Vagina (tissue), 1 donor: Measurements from ENCODE around the gene SELENOV. TPM values are rescaled to one million over a fixed set of nuclear protein-coding genes. Genes with fewer than 3 reads are reported as not detected.

Experiments
- total RNA-seq: library from RNA; depleted of rRNA; stranded (reverse); fragments of >200 nt; gene quantifications from one replicate; pipeline ENCODE4 v1.2.3, GENCODE V29; 2016

SELENOV gene
- total RNA-seq, 1 donor from 2014 or later = not detected

Other genes with a start within 250 kb of the SELENOV start
- not detected for gene IFNL2, start 246.7 kb upstream of the SELENOV start, total RNA-seq
- gene IFNL1, start 218.7 kb upstream of the SELENOV start, total RNA-seq = not detected
- gene LRFN1, start 194.3 kb upstream of the SELENOV start, total RNA-seq = 3.9 TPM
- 7.1 TPM for gene GMFG, start 179.1 kb upstream of the SELENOV start, total RNA-seq
- 128 TPM for gene SAMD4B, start 172.7 kb upstream of the SELENOV start, total RNA-seq
- 70.2 TPM for gene PAF1, start 124.0 kb upstream of the SELENOV start, total RNA-seq
- 37.8 TPM for gene MED29, start 123.8 kb upstream of the SELENOV start, total RNA-seq
- 631 TPM for gene ZFP36, start 108.3 kb upstream of the SELENOV start, total RNA-seq
- 18.9 TPM for gene PLEKHG2, start 102.5 kb upstream of the SELENOV start, total RNA-seq
- 3,724 TPM for gene RPS16, start 79.2 kb upstream of the SELENOV start, total RNA-seq
- gene SUPT5H, start 69.6 kb upstream of the SELENOV start, total RNA-seq = 113 TPM
- 65.3 TPM for gene TIMM50, start 34.3 kb upstream of the SELENOV start, total RNA-seq
- not detected for gene DLL3, start 16.2 kb upstream of the SELENOV start, total RNA-seq
- 3.7 TPM for gene EID2B, start 17.7 kb downstream of the SELENOV start, total RNA-seq
- 13.5 TPM for gene EID2, start 25.0 kb downstream of the SELENOV start, total RNA-seq
- gene LGALS13, start 87.4 kb downstream of the SELENOV start, total RNA-seq = not detected
- gene LGALS16, start 140.8 kb downstream of the SELENOV start, total RNA-seq = not detected
- gene LGALS14, start 189.3 kb downstream of the SELENOV start, total RNA-seq = not detected
- gene CLC, start 222.9 kb downstream of the SELENOV start, total RNA-seq = not detected